Keratinocyte (primary cell): Measurements from ENCODE around the gene ALK. TPM values are rescaled to one million over a fixed set of nuclear protein-coding genes. Genes with fewer than 3 reads are reported as not detected.

Source experiments
- DNase-seq: peaks from one replicate; pipeline ENCODE4 v3.0.0-alpha.2; 2011; ENCODE audit warnings: low read depth, missing footprints, low spot score
- FAIRE-seq: peaks from 2 replicates; lab custom pipeline; 2011; peaks lifted over from hg19 to GRCh38; lab: Jason Lieb, UNC
- H2AFZ ChIP-seq: 2 replicates; pipeline ENCODE4 v1.6.0; 2012; ENCODE audit warnings: low read length, control low read depth, inconsistent platforms; ENCODE audit not compliant: control insufficient read depth
- H3K27ac ChIP-seq: 2 replicates; pipeline ENCODE4 v1.5.1; 2011; ENCODE audit warnings: low read length; ENCODE audit not compliant: control insufficient read depth, insufficient read depth
- H3K27me3 ChIP-seq: 3 replicates; pipeline ENCODE4 v1.6.0; 2011; ENCODE audit warnings: low read length; ENCODE audit not compliant: control insufficient read depth, insufficient read depth; ENCODE audit errors: extremely low read depth
- H3K36me3 ChIP-seq, 2 experiments: 2 replicates in 1 of 2; 3 replicates in 1 of 2; pipeline ENCODE4 v1.5.1; 2011; ENCODE audit warnings: low read length in 2 of 2, mild to moderate bottlenecking in 1 of 2; ENCODE audit not compliant: control insufficient read depth in 2 of 2, insufficient read depth in 2 of 2; ENCODE audit errors: extremely low read depth in 1 of 2
- H3K4me1 ChIP-seq: 3 replicates; pipeline ENCODE4 v1.5.1; 2011; ENCODE audit warnings: low read length; ENCODE audit not compliant: control insufficient read depth, insufficient read depth; ENCODE audit errors: extremely low read depth
- H3K4me2 ChIP-seq: 3 replicates; pipeline ENCODE4 v1.6.0; 2011; ENCODE audit warnings: low read depth, low read length; ENCODE audit not compliant: control insufficient read depth, insufficient read depth; ENCODE audit errors: extremely low read depth
- H3K4me3 ChIP-seq, 3 experiments: fragments of 200-600 bp in 1 of 3; sonication (generic) in 1 of 3; 2 replicates in 2 of 3; 3 replicates in 1 of 3; pipeline ENCODE4 v1.5.1; 2011 to 2016; ENCODE audit warnings: low read length in 3 of 3, mild to moderate bottlenecking in 3 of 3, control low read depth in 2 of 3, inconsistent platforms in 1 of 3, low read depth in 1 of 3, mixed read lengths in 1 of 3, mixed run types in 1 of 3, moderate library complexity in 1 of 3; ENCODE audit not compliant: control insufficient read depth in 2 of 3, insufficient read depth in 2 of 3; ENCODE audit errors: extremely low read depth in 1 of 3
- H3K79me2 ChIP-seq: 2 replicates; pipeline ENCODE4 v1.6.0; 2012; ENCODE audit warnings: low read length; ENCODE audit not compliant: control insufficient read depth, insufficient read depth
- H3K9ac ChIP-seq: 3 replicates; pipeline ENCODE4 v1.6.0; 2011; ENCODE audit warnings: low read length; ENCODE audit not compliant: control insufficient read depth, insufficient read depth; ENCODE audit errors: extremely low read depth
- H3K9me1 ChIP-seq: 3 replicates; pipeline ENCODE4 v1.6.0; 2011; ENCODE audit warnings: low read length; ENCODE audit not compliant: control insufficient read depth, insufficient read depth; ENCODE audit errors: extremely low read depth
- H3K9me3 ChIP-seq: 2 replicates; pipeline ENCODE4 v1.5.1; 2012; ENCODE audit warnings: low read depth, low read length; ENCODE audit not compliant: control insufficient read depth
- H4K20me1 ChIP-seq: 3 replicates; pipeline ENCODE4 v1.6.0; 2011; ENCODE audit warnings: low read length; ENCODE audit not compliant: control insufficient read depth, insufficient read depth; ENCODE audit errors: extremely low read depth
- CTCF ChIP-seq, 3 experiments: IDR thresholded peaks in 1 of 3; conservative IDR thresholded peaks in 1 of 3; optimal IDR thresholded peaks in 1 of 3; 2 replicates in 2 of 3; 3 replicates in 1 of 3; pipeline versions ENCODE3 to v1.5.1; 2011; ENCODE audit warnings: low read length in 3 of 3, mild to moderate bottlenecking in 3 of 3, moderate library complexity in 2 of 3, control low read depth in 1 of 3, inconsistent platforms in 1 of 3; ENCODE audit not compliant: insufficient read depth in 2 of 3; ENCODE audit errors: extremely low read depth in 1 of 3
- EZH2 ChIP-seq: IDR thresholded peaks from one replicate; pipeline ENCODE4 v1.6.1; 2012; ENCODE audit warnings: inconsistent platforms, mild to moderate bottlenecking, low read length, moderate library complexity
- dilution Hi-C: fragments of 300-500 bp; cut with MboI; formaldehyde crosslinking; loops from one replicate; pipeline ENCODE4 v1.7.0; 2020; ENCODE audit warnings: low sequenced_read_pairs; ENCODE audit not compliant: extremely low pct_ligation_motif_present
- polyA plus RNA-seq, 5 experiments: library from polyadenylated mRNA; depleted of rRNA in 3 of 5; stranded (reverse) in 3 of 5; stranded (forward) in 1 of 5; unstranded in 1 of 5; fragments of >200 nt; gene quantifications; 1 replicate in 1 of 5; 2 replicates in 3 of 5; 3 replicates in 1 of 5; pipeline versions ENCODE4 v1.2.1 to v1.2.3, GENCODE V29; 2011 to 2012; ENCODE audit warnings: missing spikeins in 2 of 5, low read depth in 1 of 5, low replicate concordance in 1 of 5

Gene ALK
- polyA plus RNA-seq, 1 donor (not counting 4 experiments of a cell fraction or from before 2014, with no cell fraction given): not detected

- dilution Hi-C loops: no loop called here
- no peak overlapping the region for H3K9ac ChIP-seq
- peak overlapping the region in 1 of 3 experiments; percentile 8 for H3K4me3 ChIP-seq
- peak overlapping the region; percentile 76 for H3K4me2 ChIP-seq
- peak overlapping the region; percentile 46 for H3K27ac ChIP-seq
- H3K79me2 ChIP-seq: no peaks in the 10 kb centered on the region
- peaks cover 19% of the 10 kb centered on the region for H3K4me1 ChIP-seq
- H3K27me3 ChIP-seq: no peaks in the 10 kb centered on the region
- no peaks in the 10 kb centered on the region for H3K9me1 ChIP-seq
- no peaks in the 10 kb centered on the region for H3K9me3 ChIP-seq
- H2AFZ ChIP-seq: peak overlapping the region; percentile 23
- H4K20me1 ChIP-seq: no peaks in the 10 kb centered on the region
- DNase-seq (peak; percentile 32), FAIRE-seq (peak; percentile 52)
- TF ChIP-seq EZH2 (no peak), CTCF (optimal IDR thresholded peaks at IDR 0.05 in 1 of 3, IDR thresholded peaks at IDR 0.05 in 1 of 3, conservative IDR thresholded peaks at IDR 0.05 in 1 of 3; ENCODE audit: extremely low read depth in 1 of 3, insufficient read depth in 2 of 3, low read length in 3 of 3) (no peak)
- no peaks in the 10 kb centered on the region for H3K36me3 ChIP-seq
Measured at GRCh38 chr2:29463181-29463900, 458.0 kb downstream of the ALK start.

- H4K20me1 ChIP-seq: no peaks in the 10 kb centered on the region
- no peak overlapping the region for H3K4me2 ChIP-seq
- no peak overlapping the region for H3K4me3 ChIP-seq
- H3K9me1 ChIP-seq: no peaks in the 10 kb centered on the region
- no peak for DNase-seq
- no peaks in the 10 kb centered on the region for H3K79me2 ChIP-seq
- dilution Hi-C loops: no loop called here
- no peaks in the 10 kb centered on the region for H3K36me3 ChIP-seq
- H3K27ac ChIP-seq: no peak overlapping the region
- no peak for TF ChIP-seq EZH2
- TF ChIP-seq CTCF (optimal IDR thresholded peaks at IDR 0.05 in 1 of 3, IDR thresholded peaks at IDR 0.05 in 1 of 3, conservative IDR thresholded peaks at IDR 0.05 in 1 of 3; ENCODE audit: extremely low read depth in 1 of 3, insufficient read depth in 2 of 3, low read length in 3 of 3): no peak
- no peak overlapping the region for H3K9ac ChIP-seq
- H3K27me3 ChIP-seq: no peaks in the 10 kb centered on the region
- no peak overlapping the region for H2AFZ ChIP-seq
- H3K9me3 ChIP-seq: no peaks in the 10 kb centered on the region
- peak; percentile 56 for FAIRE-seq
- peaks cover 19% of the 10 kb centered on the region for H3K4me1 ChIP-seq
Measured at GRCh38 chr2:29462293-29462692, 459.1 kb downstream of the ALK start.
